Stimulated activated CD4-positive, alpha-beta T cell treated with anti-CD3 and anti-CD28 coated beads, Interleukin-12 subunit alpha, Interleukin-12 subunit beta, amount 100 ng/mL, for 24 hours (primary cell): ENCODE data around the gene RAD1.

Experiments
- DNase-seq, 2 experiments: peaks; one replicate each; pipeline ENCODE4 v3.0.0-alpha.2; 2020; ENCODE audit warnings: low read depth in 2 of 2

RAD1 gene

DNA sequence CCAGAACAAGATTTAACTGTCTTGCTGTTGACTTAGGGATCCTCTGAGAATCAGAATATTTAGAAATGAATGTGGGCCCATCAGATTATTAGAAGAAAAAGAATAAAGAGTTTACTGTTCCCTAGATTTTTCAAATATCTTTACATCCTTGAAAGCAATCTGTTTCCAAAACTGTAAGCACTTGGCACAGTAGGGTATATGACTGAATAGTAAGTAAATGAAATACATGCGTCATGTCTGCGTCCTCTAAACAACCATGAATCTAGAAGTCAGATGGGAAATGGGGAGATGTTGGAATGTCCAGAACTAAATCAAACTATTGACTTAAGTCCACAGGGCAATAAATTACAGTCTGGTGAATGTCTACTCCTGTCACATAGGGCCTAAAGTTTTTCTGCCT lies 50.2 kb downstream of the RAD1 start:
- no peak for DNase-seq

GRCh38 chr5:34863946-34864345 lies 51.4 kb downstream of the RAD1 start:
- no peak for DNase-seq

- no peak for DNase-seq
Measured at GRCh38 chr5:34859253-34859652, 56.1 kb downstream of the RAD1 start.

DNA sequence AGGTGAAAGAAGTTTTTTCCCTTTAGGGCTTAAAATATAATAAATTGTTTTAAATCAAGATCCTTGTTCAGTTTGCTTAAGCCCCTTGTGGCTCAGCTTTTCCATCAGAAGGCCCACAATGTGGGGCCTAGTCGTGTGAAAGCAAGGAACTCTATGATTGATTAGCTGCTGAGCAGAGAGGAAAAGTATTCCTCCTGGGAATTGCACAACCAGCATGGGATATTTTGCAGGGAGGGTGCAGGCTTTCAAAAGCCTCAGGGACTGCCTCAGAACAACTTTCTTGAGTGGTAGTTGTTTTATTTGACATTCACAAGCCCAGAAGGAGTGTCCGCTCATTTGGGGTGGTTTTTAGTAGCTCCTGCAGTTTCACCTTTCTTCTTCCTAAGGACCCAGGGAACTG lies 56.5 kb downstream of the RAD1 start:
- no peak for DNase-seq

DNA sequence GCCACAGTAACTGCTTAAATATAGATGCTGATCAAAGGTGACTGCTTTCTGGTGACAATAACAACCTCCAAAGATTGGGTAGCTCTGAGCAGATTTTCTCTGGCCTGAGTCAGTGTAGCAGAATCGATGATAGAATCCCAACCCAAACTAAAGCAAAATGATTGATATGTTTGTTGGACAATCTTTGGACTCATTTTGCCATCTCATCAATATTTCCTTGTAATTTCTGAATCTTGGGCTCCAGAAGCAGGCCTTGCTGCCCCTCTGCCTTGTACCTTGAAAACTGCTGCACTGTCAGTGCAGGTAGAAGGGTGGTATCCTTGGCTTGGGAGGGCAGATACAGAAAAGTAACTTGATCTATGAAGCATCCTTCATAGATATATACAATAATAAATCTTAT lies 57.4 kb downstream of the RAD1 start:
- no peak for DNase-seq

DNA sequence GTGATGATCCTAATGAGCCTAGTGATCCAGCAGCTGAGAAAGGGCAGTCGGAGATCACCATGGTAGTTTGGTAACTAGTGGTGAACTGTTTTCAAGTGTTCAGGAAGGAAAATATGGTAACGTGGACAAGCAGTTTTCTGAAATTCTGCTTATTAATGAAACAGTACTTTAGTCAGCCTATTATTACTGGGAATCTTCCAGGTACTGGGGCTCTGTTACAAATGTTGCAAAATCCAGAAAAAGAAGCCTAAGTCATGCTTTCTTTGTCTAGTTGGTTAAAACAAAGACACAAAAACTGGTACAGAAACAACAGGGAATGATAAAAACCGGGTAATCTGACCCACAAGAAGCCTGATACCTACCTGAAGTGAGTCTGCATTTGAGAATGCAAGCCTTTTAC lies 58.1 kb downstream of the RAD1 start:
- no peak for DNase-seq
